Stimulated activated naive CD8-positive, alpha-beta T cell treated with anti-CD3 and anti-CD28 coated beads, Interleukin-15, Interleukin-2, amounts not matched to agents 100 ng/mL and 50 ng/mL, for 24 hours (primary cell): ENCODE measurements around the gene DAPK3.
"Not testable (repeated sequence)": the region's sequence is repeated elsewhere in the genome, so short reads cannot be mapped to it uniquely, and the experiment has no call there.

ENCODE experiments used
- H3K27ac Mint-ChIP-seq: one replicate; pipeline ENCODE4 v1.8.0; 2021; ENCODE audit warnings: mild to moderate bottlenecking, mixed read lengths
- H3K27me3 Mint-ChIP-seq: one replicate; pipeline ENCODE4 v1.8.0; 2021; ENCODE audit warnings: mixed read lengths
- H3K36me3 Mint-ChIP-seq: one replicate; pipeline ENCODE4 v1.8.0; 2021; ENCODE audit warnings: low read depth, mixed read lengths
- H3K4me1 Mint-ChIP-seq: one replicate; pipeline ENCODE4 v1.8.0; 2021; ENCODE audit warnings: low read depth, mixed read lengths
- H3K4me3 Mint-ChIP-seq: one replicate; pipeline ENCODE4 v1.8.0; 2021; ENCODE audit warnings: mild to moderate bottlenecking, mixed read lengths
- H3K9me3 Mint-ChIP-seq: one replicate; pipeline ENCODE4 v1.8.0; 2021; ENCODE audit warnings: mixed read lengths

Gene DAPK3

GRCh38 chr19:3955688-3956087, 15.2 kb downstream of the DAPK3 start:
- no peak overlapping the region for H3K27ac Mint-ChIP-seq

GRCh38 chr19:3955276-3955675, 15.6 kb downstream of the DAPK3 start:
- not testable (repeated sequence) for H3K27me3 Mint-ChIP-seq, H3K9me3 Mint-ChIP-seq, H3K36me3 Mint-ChIP-seq, H3K4me1 Mint-ChIP-seq, H3K4me3 Mint-ChIP-seq, H3K27ac Mint-ChIP-seq

More at GRCh38 chr19:3955688-3956087, 15.2 kb downstream of the DAPK3 start:
- peaks cover 6% of the 10 kb centered on the region for H3K4me1 Mint-ChIP-seq
- no peaks in the 10 kb centered on the region for H3K9me3 Mint-ChIP-seq
- H3K27me3 Mint-ChIP-seq = no peaks in the 10 kb centered on the region
- H3K36me3 Mint-ChIP-seq = no peaks in the 10 kb centered on the region
- H3K4me3 Mint-ChIP-seq = no peak overlapping the region

- no peaks in the 10 kb centered on the region for H3K9me3 Mint-ChIP-seq
- H3K36me3 Mint-ChIP-seq = no peaks in the 10 kb centered on the region
- peaks cover 6% of the 10 kb centered on the region for H3K4me1 Mint-ChIP-seq
- H3K27me3 Mint-ChIP-seq = no peaks in the 10 kb centered on the region
- no peak overlapping the region for H3K4me3 Mint-ChIP-seq
- no peak overlapping the region for H3K27ac Mint-ChIP-seq
These were observed 16.8 kb downstream of the DAPK3 start for GRCh38 chr19:3954107-3954506.

- H3K4me3 Mint-ChIP-seq, H3K27me3 Mint-ChIP-seq, H3K36me3 Mint-ChIP-seq, H3K9me3 Mint-ChIP-seq, H3K27ac Mint-ChIP-seq, H3K4me1 Mint-ChIP-seq: not testable (repeated sequence)
These were observed 18.1 kb downstream of the DAPK3 start for GRCh38 chr19:3952755-3953276.

GRCh38 chr19:3950871-3951861, 19.7 kb downstream of the DAPK3 start:
- peaks cover 6% of the 10 kb centered on the region for H3K4me1 Mint-ChIP-seq
- peak overlapping the region; percentile 77 for H3K4me3 Mint-ChIP-seq
- no peaks in the 10 kb centered on the region for H3K36me3 Mint-ChIP-seq
- peak overlapping the region; percentile 81 for H3K27ac Mint-ChIP-seq
- H3K27me3 Mint-ChIP-seq = no peaks in the 10 kb centered on the region
- H3K9me3 Mint-ChIP-seq = no peaks in the 10 kb centered on the region

- Mint-ChIP-seq H3K9me3 (no peaks in the 10 kb centered on the region), H3K4me1 (peaks cover 6% of the 10 kb centered on the region), H3K27me3 (no peaks in the 10 kb centered on the region), H3K27ac (no peak overlapping the region), H3K4me3 (no peak overlapping the region), H3K36me3 (no peaks in the 10 kb centered on the region)
These were observed 20.7 kb downstream of the DAPK3 start for GRCh38 chr19:3949997-3950859.

GRCh38 chr19:3949294-3949693, 21.6 kb downstream of the DAPK3 start:
- Mint-ChIP-seq H3K9me3 (no peaks in the 10 kb centered on the region), H3K27me3 (no peaks in the 10 kb centered on the region), H3K27ac (no peak overlapping the region), H3K36me3 (no peaks in the 10 kb centered on the region), H3K4me1 (peaks cover 7% of the 10 kb centered on the region), H3K4me3 (no peak overlapping the region)

GRCh38 chr19:3947316-3947933, 23.5 kb downstream of the DAPK3 start:
- H3K36me3 Mint-ChIP-seq, H3K27ac Mint-ChIP-seq, H3K9me3 Mint-ChIP-seq, H3K27me3 Mint-ChIP-seq, H3K4me3 Mint-ChIP-seq: not testable (repeated sequence)
- H3K4me1 Mint-ChIP-seq = peaks cover 11% of the 10 kb centered on the region

GRCh38 chr19:3945838-3946237, 25.1 kb downstream of the DAPK3 start:
- Mint-ChIP-seq H3K9me3 (no peaks in the 10 kb centered on the region), H3K4me3 (no peak overlapping the region), H3K27me3 (no peaks in the 10 kb centered on the region), H3K36me3 (no peaks in the 10 kb centered on the region), H3K27ac (no peak overlapping the region), H3K4me1 (peaks cover 6% of the 10 kb centered on the region)

- Mint-ChIP-seq H3K4me3 (no peak overlapping the region), H3K36me3 (no peaks in the 10 kb centered on the region), H3K4me1 (peaks cover 6% of the 10 kb centered on the region), H3K9me3 (no peaks in the 10 kb centered on the region), H3K27me3 (no peaks in the 10 kb centered on the region), H3K27ac (no peak overlapping the region)
These were observed 26.7 kb downstream of the DAPK3 start for GRCh38 chr19:3944018-3944721.

- no peaks in the 10 kb centered on the region for H3K27me3 Mint-ChIP-seq
- no peak overlapping the region for H3K4me3 Mint-ChIP-seq
- H3K27ac Mint-ChIP-seq = no peak overlapping the region
- peaks cover 6% of the 10 kb centered on the region for H3K4me1 Mint-ChIP-seq
- no peaks in the 10 kb centered on the region for H3K36me3 Mint-ChIP-seq
- no peaks in the 10 kb centered on the region for H3K9me3 Mint-ChIP-seq
These were observed 28.0 kb downstream of the DAPK3 start for GRCh38 chr19:3942790-3943409.

- not testable (repeated sequence) for H3K36me3 Mint-ChIP-seq, H3K4me1 Mint-ChIP-seq, H3K4me3 Mint-ChIP-seq, H3K27me3 Mint-ChIP-seq, H3K27ac Mint-ChIP-seq, H3K9me3 Mint-ChIP-seq
These were observed 32.5 kb downstream of the DAPK3 start for GRCh38 chr19:3938300-3938950.

- H3K27me3 Mint-ChIP-seq = peaks cover 7% of the 10 kb centered on the region
- no peaks in the 10 kb centered on the region for H3K4me1 Mint-ChIP-seq
- H3K27ac Mint-ChIP-seq = no peak overlapping the region
These were observed 34.1 kb downstream of the DAPK3 start for GRCh38 chr19:3936506-3937442.

More at GRCh38 chr19:3936506-3937442, 34.1 kb downstream of the DAPK3 start:
- Mint-ChIP-seq H3K9me3 (no peaks in the 10 kb centered on the region), H3K4me3 (no peak overlapping the region), H3K36me3 (no peaks in the 10 kb centered on the region)
